ENCODE results near the gene REXO5. TPM values are rescaled to one million over a fixed set of nuclear protein-coding genes. Genes with fewer than 3 reads are reported as not detected.

REXO5 gene
- total RNA-seq, 1 donor from 2014 or later, result 4.0 TPM

DNA sequence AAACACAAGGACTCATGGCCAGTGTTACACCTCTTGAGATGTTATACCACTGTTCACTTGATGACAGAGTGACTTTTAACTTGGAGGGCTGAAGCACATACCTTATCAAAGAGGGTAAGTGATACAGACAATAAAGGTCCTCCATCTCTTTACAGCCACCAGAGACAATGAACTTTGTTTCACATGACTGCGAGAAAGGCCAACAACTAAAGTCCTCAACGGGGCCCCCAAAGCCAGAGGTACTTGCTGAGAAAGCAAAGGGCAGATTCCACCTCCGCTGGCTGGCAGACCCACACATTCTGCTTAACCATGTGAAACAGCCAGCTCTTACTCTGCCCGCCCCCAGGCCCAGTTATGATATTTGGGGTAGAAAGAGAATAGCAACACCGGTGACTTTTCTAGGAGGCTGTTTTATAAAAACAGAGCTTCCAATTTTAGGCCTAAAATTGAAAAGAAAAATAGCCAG lies 72.4 kb downstream of the REXO5 start:
- Mint-ChIP-seq H3K36me3 (ENCODE audit: low read depth) (no peaks in the 10 kb centered on the region), H3K27me3 (ENCODE audit: low read depth) (no peaks in the 10 kb centered on the region), H3K4me3 (ENCODE audit: unreplicated experiment) (peak overlapping the region; percentile 44), H3K27ac (ENCODE audit: unreplicated experiment) (peak overlapping the region; percentile 88), H3K4me1 (ENCODE audit: low read depth) (peaks cover 77% of the 10 kb centered on the region), H3K9me3 (ENCODE audit: low read depth) (peaks cover 4% of the 10 kb centered on the region)
- TF ChIP-seq, protein P1, sequence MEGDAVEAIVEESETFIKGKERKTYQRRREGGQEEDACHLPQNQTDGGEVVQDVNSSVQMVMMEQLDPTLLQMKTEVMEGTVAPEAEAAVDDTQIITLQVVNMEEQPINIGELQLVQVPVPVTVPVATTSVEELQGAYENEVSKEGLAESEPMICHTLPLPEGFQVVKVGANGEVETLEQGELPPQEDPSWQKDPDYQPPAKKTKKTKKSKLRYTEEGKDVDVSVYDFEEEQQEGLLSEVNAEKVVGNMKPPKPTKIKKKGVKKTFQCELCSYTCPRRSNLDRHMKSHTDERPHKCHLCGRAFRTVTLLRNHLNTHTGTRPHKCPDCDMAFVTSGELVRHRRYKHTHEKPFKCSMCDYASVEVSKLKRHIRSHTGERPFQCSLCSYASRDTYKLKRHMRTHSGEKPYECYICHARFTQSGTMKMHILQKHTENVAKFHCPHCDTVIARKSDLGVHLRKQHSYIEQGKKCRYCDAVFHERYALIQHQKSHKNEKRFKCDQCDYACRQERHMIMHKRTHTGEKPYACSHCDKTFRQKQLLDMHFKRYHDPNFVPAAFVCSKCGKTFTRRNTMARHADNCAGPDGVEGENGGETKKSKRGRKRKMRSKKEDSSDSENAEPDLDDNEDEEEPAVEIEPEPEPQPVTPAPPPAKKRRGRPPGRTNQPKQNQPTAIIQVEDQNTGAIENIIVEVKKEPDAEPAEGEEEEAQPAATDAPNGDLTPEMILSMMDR (IDR thresholded peaks at IDR 0.05), result no peak
- no peak for DNase-seq (ENCODE audit: low spot score)

DNA sequence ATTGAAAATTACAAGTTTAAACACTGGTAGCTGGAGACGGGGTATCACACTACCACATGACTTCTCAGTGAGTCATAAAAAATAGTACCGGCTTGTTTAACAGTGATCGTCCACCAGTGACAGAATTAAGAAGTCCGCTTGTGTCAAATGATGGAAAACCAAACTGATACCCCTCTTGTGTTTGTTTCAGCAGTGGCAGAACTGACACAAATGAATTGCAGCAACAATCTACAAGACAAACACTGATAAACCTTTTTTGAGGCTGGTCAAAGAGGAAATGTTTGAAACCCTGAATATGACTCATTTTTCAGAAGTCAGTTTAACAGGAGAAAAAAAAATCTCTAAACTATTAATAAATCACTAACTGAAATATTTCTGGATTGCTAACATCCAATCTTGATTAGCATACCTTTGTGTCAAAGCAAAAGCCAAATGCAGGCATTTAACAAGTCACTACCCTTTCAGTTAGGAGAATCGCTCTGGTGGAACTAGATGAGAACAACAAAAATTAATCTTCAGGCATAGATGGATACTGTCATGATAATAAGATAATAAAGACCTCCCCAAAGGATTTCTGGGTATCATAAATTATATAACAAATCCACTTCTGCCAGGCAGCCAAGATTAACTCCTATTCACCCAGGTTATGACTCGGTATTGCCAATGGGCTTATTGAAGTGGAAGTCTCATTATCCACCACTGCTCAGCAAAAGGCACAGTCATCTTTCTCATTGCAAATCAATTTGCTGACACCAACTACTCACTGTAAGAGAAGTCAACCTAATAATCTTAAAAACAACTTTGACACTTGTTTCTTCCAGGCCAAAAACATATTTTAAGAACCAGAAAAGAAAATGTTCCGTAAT lies 73.1 kb downstream of the REXO5 start:
- Mint-ChIP-seq H3K9me3 (ENCODE audit: low read depth) (peaks cover 4% of the 10 kb centered on the region), H3K4me1 (ENCODE audit: low read depth) (peaks cover 76% of the 10 kb centered on the region), H3K4me3 (ENCODE audit: unreplicated experiment) (peak overlapping the region; percentile 44), H3K27ac (ENCODE audit: unreplicated experiment) (peak overlapping the region; percentile 88), H3K27me3 (ENCODE audit: low read depth) (no peaks in the 10 kb centered on the region), H3K36me3 (ENCODE audit: low read depth) (no peaks in the 10 kb centered on the region)
- TF ChIP-seq, protein P1 (IDR thresholded peaks at IDR 0.05), result no peak
- DNase-seq (ENCODE audit: low spot score), result no peak

DNA sequence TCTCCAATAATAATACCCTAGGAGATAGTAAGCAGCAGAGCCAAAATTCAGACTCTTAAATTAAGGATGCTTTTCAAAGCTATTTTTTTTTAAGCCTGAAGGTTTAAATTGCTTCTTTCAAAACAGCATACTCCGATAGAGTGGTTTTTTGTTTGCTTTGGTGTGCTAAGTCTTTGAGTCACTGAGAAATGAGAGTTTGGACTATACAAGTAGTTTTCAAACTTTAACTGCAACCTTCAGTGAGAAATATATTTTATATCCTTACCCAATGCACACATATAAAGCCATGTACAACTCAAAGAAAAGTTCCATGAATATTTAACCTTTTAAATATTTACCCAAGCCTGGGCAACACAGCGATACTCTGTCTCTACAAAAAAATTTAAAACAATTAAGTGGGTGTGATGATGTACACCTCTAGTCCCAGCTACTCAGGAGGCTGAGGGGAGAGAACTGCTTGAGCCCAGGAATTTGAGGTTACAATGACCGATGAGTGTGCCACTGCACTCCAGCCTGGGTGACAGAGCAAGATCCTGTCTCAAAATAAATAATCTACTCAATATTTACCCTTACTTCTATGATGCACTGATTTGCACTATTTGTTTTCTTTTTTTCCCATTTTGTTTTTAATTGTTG lies 74.7 kb downstream of the REXO5 start:
- Mint-ChIP-seq H3K9me3 (ENCODE audit: low read depth) (peaks cover 4% of the 10 kb centered on the region), H3K4me3 (ENCODE audit: unreplicated experiment) (no peak overlapping the region), H3K36me3 (ENCODE audit: low read depth) (no peaks in the 10 kb centered on the region), H3K27me3 (ENCODE audit: low read depth) (no peaks in the 10 kb centered on the region), H3K27ac (ENCODE audit: unreplicated experiment) (peak overlapping the region; percentile 88), H3K4me1 (ENCODE audit: low read depth) (peaks cover 68% of the 10 kb centered on the region)
- no peak for DNase-seq (ENCODE audit: low spot score)
- TF ChIP-seq, protein P1 (IDR thresholded peaks at IDR 0.05), result no peak

DNA sequence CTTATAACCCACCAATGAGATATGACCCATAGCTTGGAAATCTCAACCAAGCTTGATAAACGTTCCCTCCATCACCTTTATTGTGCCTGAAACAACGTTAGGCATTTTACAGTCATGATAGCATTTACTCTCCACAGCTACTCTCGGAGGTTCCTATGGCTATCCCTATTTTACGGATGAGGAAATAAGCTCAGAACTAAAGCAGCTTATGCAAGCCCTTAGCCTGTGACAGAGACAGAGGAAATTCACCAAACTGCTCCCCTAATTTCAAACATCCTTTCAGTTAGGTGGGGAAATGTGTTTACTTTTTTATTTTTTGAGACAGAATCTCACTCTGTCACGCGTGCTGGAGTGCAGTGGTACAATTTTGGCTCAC lies 75.2 kb downstream of the REXO5 start:
- Mint-ChIP-seq H3K36me3 (ENCODE audit: low read depth) (no peaks in the 10 kb centered on the region), H3K27ac (ENCODE audit: unreplicated experiment) (peak overlapping the region; percentile 88), H3K4me1 (ENCODE audit: low read depth) (peaks cover 69% of the 10 kb centered on the region), H3K9me3 (ENCODE audit: low read depth) (peaks cover 4% of the 10 kb centered on the region), H3K4me3 (ENCODE audit: unreplicated experiment) (no peak overlapping the region), H3K27me3 (ENCODE audit: low read depth) (no peaks in the 10 kb centered on the region)
- TF ChIP-seq, protein P1 (IDR thresholded peaks at IDR 0.05), result no peak
- no peak for DNase-seq (ENCODE audit: low spot score)

GRCh38 chr16:20883554-20884239 lies 77.4 kb downstream of the REXO5 start:
- TF ChIP-seq, protein P1 (IDR thresholded peaks at IDR 0.05), result no peak
- Mint-ChIP-seq H3K27me3 (ENCODE audit: low read depth) (no peaks in the 10 kb centered on the region), H3K9me3 (ENCODE audit: low read depth) (no peaks in the 10 kb centered on the region), H3K4me3 (ENCODE audit: unreplicated experiment) (no peak overlapping the region), H3K36me3 (ENCODE audit: low read depth) (no peaks in the 10 kb centered on the region), H3K4me1 (ENCODE audit: low read depth) (peaks cover 57% of the 10 kb centered on the region), H3K27ac (ENCODE audit: unreplicated experiment) (no peak overlapping the region)
- no peak for DNase-seq (ENCODE audit: low spot score)
